Spinal cord (tissue), 10 donors: ENCODE measurements around the gene EED. TPM values are rescaled to one million over a fixed set of nuclear protein-coding genes. Genes with fewer than 3 reads are reported as not detected.
A peak's percentile ranks its signal among the peaks of the same experiment; 100 is the strongest.

ENCODE experiments used
- DNase-seq, 6 donors: peaks; one replicate each; pipeline versions ENCODE4 v3.0.0 to v3.0.0-alpha.2; 2013 to 2015; ENCODE audit warnings: low spot score in 6 of 6, low read depth in 4 of 6
- H3K27ac ChIP-seq: one replicate; pipeline ENCODE4 v1.5.1; 2013; ENCODE audit warnings: low read depth, low read length, control low read depth
- H3K27me3 ChIP-seq: one replicate; pipeline ENCODE4 v1.6.1; 2013; ENCODE audit warnings: low read length; ENCODE audit not compliant: control insufficient read depth, insufficient read depth
- H3K36me3 ChIP-seq: one replicate; pipeline ENCODE4 v1.6.1; 2013; ENCODE audit warnings: low read length; ENCODE audit not compliant: control insufficient read depth, insufficient read depth
- H3K4me1 ChIP-seq: one replicate; pipeline ENCODE4 v1.6.1; 2013; ENCODE audit warnings: low read length; ENCODE audit not compliant: control insufficient read depth, insufficient read depth
- H3K4me3 ChIP-seq: one replicate; pipeline ENCODE4 v1.5.1; 2013; ENCODE audit warnings: low read depth, low read length, control low read depth
- H3K9me3 ChIP-seq: one replicate; pipeline ENCODE4 v1.6.1; 2013; ENCODE audit warnings: low read length; ENCODE audit not compliant: control insufficient read depth, insufficient read depth
- WGBS: methylation state at CpG from one replicate; pipeline ENCODE4 v1.1.5; 2013; ENCODE audit warnings: missing lambda C conversion rate; ENCODE audit not compliant: insufficient coverage; 5-methylcytosine and 5-hydroxymethylcytosine counted together
- polyA plus RNA-seq, 2 donors: library from polyadenylated mRNA; unstranded; fragments of 120-200 nt; gene quantifications; one replicate each; pipeline ENCODE4 v1.2.1, GENCODE V29; 2013; ENCODE audit not compliant: insufficient read length in 2 of 2
- total RNA-seq, 2 donors: library from RNA; depleted of rRNA in 1 of 2; stranded (reverse); fragments of 120-200 nt in 1 of 2; fragments of >200 nt in 1 of 2; gene quantifications; one replicate each; pipeline versions ENCODE4 v1.2.3 to v1.2.4, GENCODE V29; 2013 to 2014
- donor health status: healthy.

The EED gene
- total and polyA plus RNA-seq, 4 donors = 18.3 to 34.0 (median 32.6) TPM

GRCh38 chr11:86230179-86230804, 14.3 kb upstream of the EED start:
- no peak for DNase-seq
- H3K36me3 ChIP-seq = no peaks in the 10 kb centered on the region
- no peak overlapping the region for H3K4me3 ChIP-seq
- no peaks in the 10 kb centered on the region for H3K9me3 ChIP-seq
- no peaks in the 10 kb centered on the region for H3K27me3 ChIP-seq
- H3K27ac ChIP-seq = no peak overlapping the region
- WGBS = 83% methylated on average over 1 of the region's 1 CpG
- H3K4me1 ChIP-seq = no peaks in the 10 kb centered on the region

GRCh38 chr11:86230921-86231434, 13.6 kb upstream of the EED start:
- Histone ChIP-seq H3K27ac (no peak overlapping the region), H3K9me3 (no peaks in the 10 kb centered on the region), H3K4me3 (no peak overlapping the region), H3K36me3 (no peaks in the 10 kb centered on the region), H3K27me3 (no peaks in the 10 kb centered on the region), H3K4me1 (no peaks in the 10 kb centered on the region)
- DNase-seq = no peak

- Histone ChIP-seq H3K27ac (no peak overlapping the region), H3K4me1 (no peaks in the 10 kb centered on the region), H3K9me3 (no peaks in the 10 kb centered on the region), H3K27me3 (no peaks in the 10 kb centered on the region), H3K36me3 (no peaks in the 10 kb centered on the region), H3K4me3 (no peak overlapping the region)
- DNase-seq = peak in 1 of 6 donors; percentile 27
Measured at GRCh38 chr11:86232556-86232955, 12.0 kb upstream of the EED start.

GRCh38 chr11:86234831-86235461, 9.6 kb upstream of the EED start:
- no peaks in the 10 kb centered on the region for H3K27me3 ChIP-seq
- no peaks in the 10 kb centered on the region for H3K4me1 ChIP-seq
- DNase-seq = no peak
- no peak overlapping the region for H3K27ac ChIP-seq
- no peak overlapping the region for H3K4me3 ChIP-seq
- H3K9me3 ChIP-seq = no peaks in the 10 kb centered on the region
- H3K36me3 ChIP-seq = no peaks in the 10 kb centered on the region
- no CpG with 5 or more reads among the region's 2 CpGs for WGBS

GRCh38 chr11:86237267-86237804, 7.2 kb upstream of the EED start:
- 84% methylated on average over 6 of the region's 9 CpGs for WGBS
- Histone ChIP-seq H3K4me3 (no peak overlapping the region), H3K36me3 (no peaks in the 10 kb centered on the region), H3K4me1 (no peaks in the 10 kb centered on the region), H3K27me3 (no peaks in the 10 kb centered on the region), H3K27ac (no peak overlapping the region), H3K9me3 (no peaks in the 10 kb centered on the region)
- no peak for DNase-seq

- H3K4me1 ChIP-seq = no peaks in the 10 kb centered on the region
- DNase-seq = no peak
- no peak overlapping the region for H3K4me3 ChIP-seq
- no peaks in the 10 kb centered on the region for H3K36me3 ChIP-seq
- 76% methylated on average over 4 of the region's 4 CpGs for WGBS
- no peaks in the 10 kb centered on the region for H3K9me3 ChIP-seq
- H3K27me3 ChIP-seq = no peaks in the 10 kb centered on the region
- no peak overlapping the region for H3K27ac ChIP-seq
Measured at GRCh38 chr11:86240164-86240563, 4.4 kb upstream of the EED start.

- Histone ChIP-seq H3K9me3 (no peaks in the 10 kb centered on the region), H3K36me3 (no peaks in the 10 kb centered on the region), H3K27ac (no peak overlapping the region), H3K27me3 (no peaks in the 10 kb centered on the region), H3K4me1 (peaks cover 3% of the 10 kb centered on the region), H3K4me3 (no peak overlapping the region)
- WGBS = no CpG with 5 or more reads among the region's 4 CpGs
- DNase-seq = no peak
Measured at GRCh38 chr11:86241956-86242535, 2.5 kb upstream of the EED start.

- DNase-seq = no peak
- Histone ChIP-seq H3K4me1 (peaks cover 3% of the 10 kb centered on the region), H3K4me3 (no peak overlapping the region), H3K9me3 (no peaks in the 10 kb centered on the region), H3K27ac (no peak overlapping the region), H3K27me3 (no peaks in the 10 kb centered on the region), H3K36me3 (no peaks in the 10 kb centered on the region)
- WGBS = 100% methylated on average over 2 of the region's 2 CpGs
Measured at GRCh38 chr11:86243396-86243795, 1.2 kb upstream of the EED start.

- H3K27me3 ChIP-seq = no peaks in the 10 kb centered on the region
- no peaks in the 10 kb centered on the region for H3K9me3 ChIP-seq
- peak in 3 of 6 donors; percentile 85 to 98 (median 97) for DNase-seq
- WGBS = 0% methylated on average over 13 of the region's 18 CpGs
- no peaks in the 10 kb centered on the region for H3K36me3 ChIP-seq
- peak overlapping the region; percentile 99 for H3K27ac ChIP-seq
- H3K4me3 ChIP-seq = peak overlapping the region; percentile 92
- H3K4me1 ChIP-seq = peaks cover 3% of the 10 kb centered on the region
Measured at GRCh38 chr11:86244063-86244521, 461 bp upstream of the EED start.
